Small intestine (tissue), 7 donors: Measurements from ENCODE around the gene AK8. TPM values are rescaled to one million over a fixed set of nuclear protein-coding genes. Genes with fewer than 3 reads are reported as not detected.

Source experiments
- DNase-seq, 2 donors: peaks; one replicate each; pipeline versions ENCODE4 v3.0.0 to v3.0.0-alpha.2; 2013
- FAIRE-seq: peaks from 2 replicates; lab custom pipeline; 2012; peaks lifted over from hg19 to GRCh38; lab: Jason Lieb, UNC
- H3K27ac ChIP-seq, 3 donors: one replicate each; pipeline ENCODE4 v1.5.1; 2013; ENCODE audit warnings: low read length in 2 of 3, mild to moderate bottlenecking in 2 of 3, control low read depth in 1 of 3, inconsistent platforms in 1 of 3, low read depth in 1 of 3, moderate library complexity in 1 of 3
- H3K27me3 ChIP-seq, 3 donors: one replicate each; pipeline ENCODE4 v1.6.1; 2013; ENCODE audit warnings: low read length in 3 of 3, inconsistent platforms in 1 of 3; ENCODE audit not compliant: control insufficient read depth in 3 of 3, insufficient read depth in 3 of 3
- H3K36me3 ChIP-seq, 3 donors: one replicate each; pipeline ENCODE4 v1.6.1; 2013; ENCODE audit warnings: low read length in 3 of 3, inconsistent platforms in 1 of 3, low read depth in 1 of 3, mild to moderate bottlenecking in 1 of 3, moderate library complexity in 1 of 3; ENCODE audit not compliant: control insufficient read depth in 3 of 3, insufficient read depth in 2 of 3
- H3K4me1 ChIP-seq, 3 donors: one replicate each; pipeline ENCODE4 v1.6.1; 2013; ENCODE audit warnings: low read length in 2 of 3, inconsistent platforms in 1 of 3, low read depth in 1 of 3, mild to moderate bottlenecking in 1 of 3, moderate library complexity in 1 of 3; ENCODE audit not compliant: control insufficient read depth in 3 of 3, insufficient read depth in 2 of 3
- H3K4me3 ChIP-seq, 3 donors: one replicate each; pipeline ENCODE4 v1.5.1; 2013; ENCODE audit warnings: low read length in 3 of 3, control low read depth in 1 of 3, inconsistent platforms in 1 of 3, low read depth in 1 of 3, mild to moderate bottlenecking in 1 of 3, moderate library complexity in 1 of 3
- H3K9me3 ChIP-seq, 2 donors: one replicate each; pipeline ENCODE4 v1.6.1; 2013; ENCODE audit warnings: low read depth in 1 of 2, low read length in 1 of 2; ENCODE audit not compliant: control insufficient read depth in 2 of 2, insufficient read depth in 1 of 2
- WGBS, 3 donors: extraction: QIAGEN DNeasy Blood & Tissue Kit; methylation state at CpG; one replicate each; pipeline ENCODE4 v1.1.7; 2013; 5-methylcytosine and 5-hydroxymethylcytosine counted together
- polyA plus RNA-seq, 4 donors: library from polyadenylated mRNA; stranded (reverse) in 3 of 4; unstranded in 1 of 4; fragments of 200-250 nt in 3 of 4; fragments of 120-200 nt in 1 of 4; gene quantifications; one replicate each; pipeline versions ENCODE4 v1.2.1 to v1.2.3, GENCODE V29; 2013
- donor health status: healthy with polysubstance abuse.
- donor health status: control.
- donor health status: control.
- donor health status: Bipolar disorder and iron deficiency.
- donor health status: healthy.

The AK8 gene
- polyA plus RNA-seq, 4 donors = 0.09 to 3.0 TPM; not detected in 2

DNA sequence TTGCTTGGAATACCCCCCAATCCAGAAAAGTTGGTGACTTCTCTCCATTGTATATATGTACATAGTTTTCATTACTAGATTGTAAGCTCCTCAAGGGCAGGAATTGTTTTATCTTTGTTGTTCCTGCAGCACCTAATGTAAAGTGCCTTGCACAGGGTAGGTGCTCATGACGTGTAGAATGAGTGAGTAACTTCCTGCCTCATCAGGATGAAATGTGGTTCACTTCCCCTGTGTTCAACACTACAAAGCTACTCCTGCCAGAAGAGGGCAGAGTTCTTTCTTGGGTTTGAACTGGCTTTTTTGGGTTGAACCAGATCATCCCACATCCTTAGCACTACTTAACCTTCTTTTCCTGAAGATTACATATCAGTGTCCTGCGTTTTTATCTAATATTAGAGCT is 183.9 kb downstream of the AK8 start:
- peaks cover 3 to 9% (median 4%) of the 10 kb centered on the region in 3 donors for H3K36me3 ChIP-seq
- H3K27me3 ChIP-seq = no peaks in the 10 kb centered on the region
- H3K4me1 ChIP-seq = no peaks in the 10 kb centered on the region
- H3K9me3 ChIP-seq = no peaks in the 10 kb centered on the region
- FAIRE-seq (no peak), DNase-seq (peak; percentile 6 to 31)
- 23 to 45% (median 30%) methylated on average over 2 of the region's 2 CpGs for WGBS, 3 donors
- no peak overlapping the region for H3K27ac ChIP-seq
- H3K4me3 ChIP-seq = no peak overlapping the region

DNA sequence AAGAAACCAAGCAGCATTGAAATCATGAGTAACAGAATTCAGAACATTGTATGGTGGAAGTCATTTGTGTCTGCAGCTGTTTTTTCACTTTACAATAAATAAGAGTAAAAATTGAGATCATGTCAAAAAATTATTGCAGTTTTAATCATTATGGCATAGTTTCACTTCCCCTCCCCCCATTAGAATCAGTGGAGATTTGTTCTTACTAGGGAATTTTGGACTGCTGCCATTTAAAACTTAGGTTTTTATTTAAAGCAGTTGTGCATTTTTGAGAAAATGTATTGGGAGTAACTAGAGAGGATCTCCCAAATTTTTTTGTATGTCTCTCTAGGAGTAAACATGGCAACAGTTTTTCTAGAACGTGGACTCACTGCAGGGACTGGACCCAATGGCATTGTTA is 187.4 kb downstream of the AK8 start:
- Histone ChIP-seq H3K27ac (no peak overlapping the region), H3K36me3 (peaks cover 3 to 23% (median 15%) of the 10 kb centered on the region in 3 donors), H3K9me3 (no peaks in the 10 kb centered on the region), H3K4me1 (no peaks in the 10 kb centered on the region), H3K27me3 (no peaks in the 10 kb centered on the region), H3K4me3 (no peak overlapping the region)
- FAIRE-seq = no peak
- no peak for DNase-seq
- 65 to 94% (median 71%) methylated on average over 1 of the region's 1 CpG for WGBS, 3 donors

- H3K27ac ChIP-seq = no peak overlapping the region
- H3K9me3 ChIP-seq = no peaks in the 10 kb centered on the region
- H3K4me3 ChIP-seq = no peak overlapping the region
- DNase-seq = no peak
- 93 to 100% (median 97%) methylated on average over 1 of the region's 1 CpG for WGBS, 3 donors
- peaks cover 8 to 41% (median 20%) of the 10 kb centered on the region in 3 donors for H3K36me3 ChIP-seq
- no peaks in the 10 kb centered on the region for H3K4me1 ChIP-seq
- FAIRE-seq = no peak
- no peaks in the 10 kb centered on the region for H3K27me3 ChIP-seq
These were observed 194.2 kb downstream of the AK8 start for GRCh38 chr9:132683873-132684272.

- WGBS, 3 donors = 77 to 90% (median 81%) methylated on average over 5 of the region's 5 CpGs
- Histone ChIP-seq H3K36me3 (peaks cover 8 to 39% (median 18%) of the 10 kb centered on the region in 3 donors), H3K4me1 (no peaks in the 10 kb centered on the region), H3K27me3 (no peaks in the 10 kb centered on the region), H3K27ac (no peak overlapping the region), H3K9me3 (no peaks in the 10 kb centered on the region), H3K4me3 (no peak overlapping the region)
- DNase-seq (no peak), FAIRE-seq (no peak)
These were observed 196.5 kb downstream of the AK8 start for GRCh38 chr9:132681561-132681960.

DNA sequence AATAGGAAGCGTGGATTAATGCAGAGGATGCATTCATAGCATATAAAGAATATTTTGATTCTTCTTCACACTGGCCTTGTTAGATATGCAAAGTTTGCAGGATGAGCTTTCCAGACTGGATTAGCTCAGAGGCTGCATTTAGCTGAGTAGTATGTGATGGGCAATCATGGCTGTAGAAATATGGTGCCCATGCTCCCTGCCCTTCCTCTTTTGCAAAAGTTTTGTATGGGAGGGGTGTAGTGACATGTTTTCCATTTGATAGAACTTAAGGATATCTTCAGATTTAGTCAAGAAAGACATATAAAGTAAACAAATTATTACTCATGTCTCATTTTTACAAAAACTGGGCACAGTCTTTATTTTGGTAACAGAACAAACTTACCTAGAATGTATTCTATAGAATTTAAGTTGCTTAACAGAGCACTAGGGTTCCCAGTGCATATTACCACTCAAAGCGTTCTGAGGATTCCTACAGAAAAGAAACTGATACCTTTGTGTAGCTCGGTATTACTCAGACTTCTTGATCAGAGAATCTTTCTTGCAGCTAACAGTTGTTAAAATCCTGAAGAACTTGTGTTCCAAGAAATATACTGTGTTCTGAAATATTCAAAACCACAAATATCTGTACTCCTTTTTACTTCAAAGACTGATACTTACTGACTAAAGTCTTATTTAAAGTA is 198.0 kb downstream of the AK8 start:
- no peaks in the 10 kb centered on the region for H3K27me3 ChIP-seq
- no peaks in the 10 kb centered on the region for H3K9me3 ChIP-seq
- H3K4me1 ChIP-seq = no peaks in the 10 kb centered on the region
- H3K4me3 ChIP-seq = no peak overlapping the region
- peaks cover 8 to 32% (median 15%) of the 10 kb centered on the region in 3 donors for H3K36me3 ChIP-seq
- FAIRE-seq = no peak
- no peak for DNase-seq
- 54 to 77% (median 60%) methylated on average over 3 of the region's 3 CpGs for WGBS, 3 donors
- H3K27ac ChIP-seq = no peak overlapping the region

DNA sequence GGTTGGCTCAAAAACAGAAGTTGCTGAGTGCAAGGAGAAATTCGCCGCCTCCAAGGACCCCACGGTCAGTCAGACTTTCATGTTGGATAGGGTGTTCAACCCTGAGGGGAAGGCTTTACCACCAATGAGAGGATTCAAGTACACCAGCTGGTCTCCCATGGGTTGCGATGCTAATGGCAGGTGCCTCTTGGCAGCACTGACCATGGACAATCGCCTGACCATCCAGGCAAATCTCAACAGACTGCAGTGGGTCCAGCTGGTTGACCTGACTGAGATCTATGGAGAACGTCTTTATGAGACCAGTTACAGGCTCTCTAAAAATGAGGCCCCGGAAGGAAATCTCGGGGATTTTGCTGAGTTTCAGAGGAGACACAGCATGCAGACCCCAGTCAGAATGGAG is 200.1 kb downstream of the AK8 start:
- H3K4me1 ChIP-seq = peaks cover 0 to 3% (median 0%) of the 10 kb centered on the region in 3 donors
- H3K27ac ChIP-seq = no peak overlapping the region
- H3K9me3 ChIP-seq = no peaks in the 10 kb centered on the region
- H3K27me3 ChIP-seq = no peaks in the 10 kb centered on the region
- H3K36me3 ChIP-seq = peaks cover 0 to 22% (median 10%) of the 10 kb centered on the region in 3 donors
- H3K4me3 ChIP-seq = no peak overlapping the region
- 95 to 96% (median 96%) methylated on average over 8 of the region's 8 CpGs for WGBS, 3 donors
- FAIRE-seq = no peak
- DNase-seq = no peak

Other genes starting within 250 kb of the AK8 start
- 10 to 100 TPM in 1 of 4 donors, 1 to 10 TPM in 3; 2.2 to 12.6 (median 4.9) TPM for gene DDX31, start 208.3 kb downstream of the AK8 start, polyA plus RNA-seq
- gene GTF3C4, start 207.8 kb downstream of the AK8 start, polyA plus RNA-seq = 10 to 100 TPM in 1 of 4 donors, 1 to 10 TPM in 3; 1.6 to 13.8 (median 3.4) TPM
- 1 to 10 TPM in 2 of 4 donors, under 1 TPM in 1, not detected in 1; 0.22 to 1.9 (median 1.6) TPM for gene SPACA9, start 614 bp upstream of the AK8 start, polyA plus RNA-seq
- gene TSC1, start 66.3 kb upstream of the AK8 start, polyA plus RNA-seq = 10 to 100 TPM in 2 of 4 donors, 1 to 10 TPM in 2; 7.3 to 43.3 (median 12.1) TPM
- 1 to 10 TPM in 2 of 4 donors, under 1 TPM in 2; 0.76 to 8.5 (median 1.1) TPM for gene GFI1B, start 100.4 kb upstream of the AK8 start, polyA plus RNA-seq
- 10 to 100 TPM; 37.3 to 56.0 (median 51.0) TPM for gene GTF3C5, start 152.7 kb upstream of the AK8 start, polyA plus RNA-seq
- gene CEL, start 183.7 kb upstream of the AK8 start, polyA plus RNA-seq = 100 to 1,000 TPM in 1 of 4 donors, 1 to 10 TPM in 3; 2.8 to 463 (median 5.3) TPM
- gene RALGDS, start 243.0 kb upstream of the AK8 start, polyA plus RNA-seq = 10 to 100 TPM; 33.0 to 49.0 (median 35.7) TPM